Transverse colon (tissue), 4 donors: ENCODE data around the gene C11orf24.

Experiments used
- POLR2AphosphoS5 ChIP-seq, 3 donors: sonication (generic); formaldehyde crosslinking; IDR thresholded peaks; one replicate each; pipeline ENCODE4 v1.6.1; 2016; ENCODE audit warnings: antibody characterized with exemption in 3 of 3
- TF ChIP-seq, protein P1 (sequence below), 5 experiments: fragments of 200-600 bp in 3 of 5; fragments of 450-650 bp in 2 of 5; sonication (generic) in 3 of 5; IDR thresholded peaks; 1 replicate in 2 of 5; 2 replicates in 3 of 5; pipeline ENCODE4 v1.5.1; 2016 to 2017; ENCODE audit warnings: antibody characterized with exemption in 5 of 5, inconsistent platforms in 3 of 5, mild to moderate bottlenecking in 2 of 5, moderate library complexity in 1 of 5

DNA sequence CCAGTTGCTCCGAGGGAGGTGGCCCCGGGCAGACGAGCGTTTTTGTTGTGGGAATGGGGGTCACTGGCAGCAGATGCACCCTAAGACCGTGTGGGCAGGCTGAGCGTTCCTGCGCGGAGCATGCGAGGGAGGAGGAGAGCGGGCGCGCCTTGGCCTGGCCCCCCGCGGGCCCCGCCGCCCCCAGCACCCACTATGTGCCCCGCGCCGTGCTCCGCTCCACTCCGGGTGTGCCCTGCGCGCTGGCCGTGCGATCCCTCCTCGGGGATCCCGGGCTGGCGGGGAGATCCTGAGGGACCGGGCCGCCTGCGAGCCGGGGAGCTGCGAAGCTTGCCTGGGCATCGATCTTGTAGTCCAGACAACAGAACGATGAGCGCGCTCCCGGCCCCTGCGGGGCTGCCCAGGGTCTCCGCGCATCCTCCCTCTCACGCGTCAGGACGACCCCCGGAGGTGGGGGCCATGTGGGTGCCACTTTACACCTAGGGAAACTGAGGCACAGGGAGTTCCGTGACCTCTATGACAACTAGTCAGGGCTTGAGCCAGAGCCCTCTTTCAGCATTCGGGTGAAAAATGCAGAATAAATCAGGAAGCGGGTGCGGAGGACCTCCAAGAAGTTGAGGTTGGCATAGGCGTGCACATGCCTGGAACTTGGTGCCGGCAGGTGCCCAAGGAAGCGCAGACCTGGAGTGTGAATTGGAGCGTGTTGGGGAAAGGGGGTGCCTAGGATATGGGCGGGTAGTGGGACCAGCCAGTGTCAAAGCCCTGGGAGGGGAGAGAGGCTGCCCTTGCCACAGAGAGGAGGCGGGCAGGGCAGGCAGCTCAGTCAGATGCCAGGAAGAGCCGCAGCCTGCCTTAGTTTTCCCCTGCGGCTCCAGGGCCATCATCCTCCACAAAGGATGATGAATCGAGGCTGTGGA lies 57.3 kb downstream of the C11orf24 start:
- TF ChIP-seq, protein P1, sequence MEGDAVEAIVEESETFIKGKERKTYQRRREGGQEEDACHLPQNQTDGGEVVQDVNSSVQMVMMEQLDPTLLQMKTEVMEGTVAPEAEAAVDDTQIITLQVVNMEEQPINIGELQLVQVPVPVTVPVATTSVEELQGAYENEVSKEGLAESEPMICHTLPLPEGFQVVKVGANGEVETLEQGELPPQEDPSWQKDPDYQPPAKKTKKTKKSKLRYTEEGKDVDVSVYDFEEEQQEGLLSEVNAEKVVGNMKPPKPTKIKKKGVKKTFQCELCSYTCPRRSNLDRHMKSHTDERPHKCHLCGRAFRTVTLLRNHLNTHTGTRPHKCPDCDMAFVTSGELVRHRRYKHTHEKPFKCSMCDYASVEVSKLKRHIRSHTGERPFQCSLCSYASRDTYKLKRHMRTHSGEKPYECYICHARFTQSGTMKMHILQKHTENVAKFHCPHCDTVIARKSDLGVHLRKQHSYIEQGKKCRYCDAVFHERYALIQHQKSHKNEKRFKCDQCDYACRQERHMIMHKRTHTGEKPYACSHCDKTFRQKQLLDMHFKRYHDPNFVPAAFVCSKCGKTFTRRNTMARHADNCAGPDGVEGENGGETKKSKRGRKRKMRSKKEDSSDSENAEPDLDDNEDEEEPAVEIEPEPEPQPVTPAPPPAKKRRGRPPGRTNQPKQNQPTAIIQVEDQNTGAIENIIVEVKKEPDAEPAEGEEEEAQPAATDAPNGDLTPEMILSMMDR (IDR thresholded peaks at IDR 0.05), result no peak
- TF ChIP-seq POLR2AphosphoS5 (IDR thresholded peaks at IDR 0.05), result no peak
